Lower lobe of right lung (tissue), 2 donors: ENCODE results near the gene CSNK2B. TPM values are rescaled to one million over a fixed set of nuclear protein-coding genes. Genes with fewer than 3 reads are reported as not detected.

Experiments used
- ATAC-seq, 2 donors: fragments of 200-7000 bp; cut with Tn5 transposase; one replicate each; pipeline ENCODE4 v1.9.1; 2020 to 2022; ENCODE audit warnings: mild to moderate bottlenecking in 2 of 2, moderate library complexity in 2 of 2
- DNase-seq: peaks from one replicate; pipeline ENCODE4 v3.0.0-alpha.2; 2020
- H3K27ac ChIP-seq: fragments of 200-600 bp; one replicate; pipeline ENCODE4 v1.8.0; 2022
- H3K27me3 ChIP-seq: fragments of 200-600 bp; one replicate; pipeline ENCODE4 v1.8.0; 2022; ENCODE audit warnings: low read depth
- H3K36me3 ChIP-seq: fragments of 200-600 bp; one replicate; pipeline ENCODE4 v1.8.0; 2022; ENCODE audit warnings: mild to moderate bottlenecking
- H3K4me1 ChIP-seq: fragments of 200-600 bp; one replicate; pipeline ENCODE4 v1.8.0; 2022
- H3K4me3 ChIP-seq: fragments of 200-600 bp; one replicate; pipeline ENCODE4 v1.8.0; 2022; ENCODE audit warnings: mild to moderate bottlenecking
- H3K9me3 ChIP-seq: fragments of 200-600 bp; one replicate; pipeline ENCODE4 v1.8.0; 2022
- CTCF ChIP-seq: fragments of 200-600 bp; IDR thresholded peaks from one replicate; pipeline ENCODE4 v1.8.0; 2022; ENCODE audit warnings: antibody characterized with exemption, mild to moderate bottlenecking
- intact Hi-C: fragments of 100-400 bp; cut with DNase I; formaldehyde crosslinking; loops from one replicate; pipeline ENCODE4 v1.11.0; 2022
- total RNA-seq: library from RNA; stranded (reverse); fragmentation: NEBNext Ultra II Directional; extraction: Animal tissue kit (Norgen Biotek cat#: 25700); gene quantifications from one replicate; pipeline ENCODE4 v1.2.1, GENCODE V29; 2021
- donor health status: DM: no; HTN: yes; CAD: no; lungs with severe emphysema.

The CSNK2B gene
- total RNA-seq, 1 donor from 2014 or later = 117 TPM

- Histone ChIP-seq H3K27me3 (no peaks in the 10 kb centered on the region), H3K9me3 (no peaks in the 10 kb centered on the region), H3K4me3 (no peak overlapping the region), H3K36me3 (peaks cover 100% of the 10 kb centered on the region), H3K4me1 (no peaks in the 10 kb centered on the region), H3K27ac (no peak overlapping the region)
- DNase-seq = no peak
- peak in 1 of 2 donors; percentile 17 for ATAC-seq
- TF ChIP-seq CTCF = no peak
- intact Hi-C loops = no loop called here
These were observed 21.9 kb upstream of the CSNK2B start for GRCh38 chr6:31643818-31644454.

- H3K27ac ChIP-seq = no peak overlapping the region
- DNase-seq = no peak
- intact Hi-C loops = no loop called here
- no peaks in the 10 kb centered on the region for H3K9me3 ChIP-seq
- ATAC-seq = no peak
- no peaks in the 10 kb centered on the region for H3K27me3 ChIP-seq
- peaks cover 2% of the 10 kb centered on the region for H3K4me1 ChIP-seq
- no peak overlapping the region for H3K4me3 ChIP-seq
- peaks cover 100% of the 10 kb centered on the region for H3K36me3 ChIP-seq
- TF ChIP-seq CTCF = no peak
These were observed 20.6 kb upstream of the CSNK2B start for GRCh38 chr6:31645325-31645724.

- Histone ChIP-seq H3K27me3 (no peaks in the 10 kb centered on the region), H3K27ac (peak overlapping the region; percentile 96), H3K36me3 (peaks cover 58% of the 10 kb centered on the region), H3K4me1 (peaks cover 25% of the 10 kb centered on the region), H3K9me3 (no peaks in the 10 kb centered on the region), H3K4me3 (peak overlapping the region; percentile 87)
- no peak for TF ChIP-seq CTCF
- DNase-seq (no peak), ATAC-seq (peak; percentile 79 to 82)
- intact Hi-C loops = no loop called here
These were observed 14.2 kb upstream of the CSNK2B start for GRCh38 chr6:31651602-31652191.

- peak; percentile 87 to 88 for ATAC-seq
- intact Hi-C loops = no loop called here
- H3K27me3 ChIP-seq = no peaks in the 10 kb centered on the region
These were observed 12.8 kb upstream of the CSNK2B start for GRCh38 chr6:31652925-31653724.

More at GRCh38 chr6:31652925-31653724, 12.8 kb upstream of the CSNK2B start:
- Histone ChIP-seq H3K36me3 (peaks cover 58% of the 10 kb centered on the region), H3K4me1 (peaks cover 36% of the 10 kb centered on the region), H3K4me3 (peak overlapping the region; percentile 87), H3K27ac (peak overlapping the region; percentile 96), H3K9me3 (no peaks in the 10 kb centered on the region)
- peak; percentile 88 for DNase-seq
- TF ChIP-seq CTCF = no peak
